B cell (primary cell): ENCODE measurements around the gene CDK10.

Source experiments
- EZH2 ChIP-seq: IDR thresholded peaks from 2 replicates; pipeline ENCODE4 v1.6.1; 2012; ENCODE audit warnings: borderline replicate concordance, low read depth, mild to moderate bottlenecking, moderate library complexity, low read length; ENCODE audit not compliant: insufficient read depth, poor library complexity, severe bottlenecking
- TF ChIP-seq, protein P1 (sequence below): fragments of 200-600 bp; IDR thresholded peaks from one replicate; pipeline ENCODE4 v1.8.0; 2022; ENCODE audit warnings: antibody characterized with exemption, mild to moderate bottlenecking

DNA sequence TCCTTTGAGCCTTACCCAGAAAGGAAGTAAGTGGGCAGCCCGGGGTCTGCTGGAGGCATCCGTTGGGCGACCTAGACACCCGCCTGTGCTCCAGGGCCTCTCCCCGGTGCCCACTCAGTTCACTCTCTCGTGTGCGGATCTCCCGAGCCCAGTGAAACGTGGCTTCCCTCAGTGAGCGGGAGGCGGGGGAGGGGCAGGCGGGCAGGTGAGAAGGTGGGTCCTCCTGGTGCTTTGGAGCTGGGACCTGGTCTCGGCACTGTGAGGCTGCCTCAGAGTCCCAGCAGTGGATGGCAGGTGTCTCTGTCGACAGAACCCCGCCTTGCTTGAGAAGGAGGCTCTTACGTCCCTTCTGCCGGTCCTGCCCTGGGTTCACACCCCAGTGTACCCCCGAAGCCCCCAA lies 42.8 kb downstream of the CDK10 start:
- TF ChIP-seq, protein P1, sequence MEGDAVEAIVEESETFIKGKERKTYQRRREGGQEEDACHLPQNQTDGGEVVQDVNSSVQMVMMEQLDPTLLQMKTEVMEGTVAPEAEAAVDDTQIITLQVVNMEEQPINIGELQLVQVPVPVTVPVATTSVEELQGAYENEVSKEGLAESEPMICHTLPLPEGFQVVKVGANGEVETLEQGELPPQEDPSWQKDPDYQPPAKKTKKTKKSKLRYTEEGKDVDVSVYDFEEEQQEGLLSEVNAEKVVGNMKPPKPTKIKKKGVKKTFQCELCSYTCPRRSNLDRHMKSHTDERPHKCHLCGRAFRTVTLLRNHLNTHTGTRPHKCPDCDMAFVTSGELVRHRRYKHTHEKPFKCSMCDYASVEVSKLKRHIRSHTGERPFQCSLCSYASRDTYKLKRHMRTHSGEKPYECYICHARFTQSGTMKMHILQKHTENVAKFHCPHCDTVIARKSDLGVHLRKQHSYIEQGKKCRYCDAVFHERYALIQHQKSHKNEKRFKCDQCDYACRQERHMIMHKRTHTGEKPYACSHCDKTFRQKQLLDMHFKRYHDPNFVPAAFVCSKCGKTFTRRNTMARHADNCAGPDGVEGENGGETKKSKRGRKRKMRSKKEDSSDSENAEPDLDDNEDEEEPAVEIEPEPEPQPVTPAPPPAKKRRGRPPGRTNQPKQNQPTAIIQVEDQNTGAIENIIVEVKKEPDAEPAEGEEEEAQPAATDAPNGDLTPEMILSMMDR: no peak
- TF ChIP-seq EZH2: no peak
